GM06990 (cell line): ENCODE results near the gene PTPN7.
"Not testable (repeated sequence)": the region's sequence is repeated elsewhere in the genome, so short reads cannot be mapped to it uniquely, and the experiment has no call there.

Experiments
- DNase-seq: peaks from one replicate; pipeline ENCODE4 v3.0.0-alpha.2; 2011; ENCODE audit not compliant: insufficient read length; ENCODE audit errors: extremely low read depth
- H3K27me3 ChIP-seq: replicated peaks from 2 replicates; pipeline ENCODE4 v1.6.0; 2011; ENCODE audit warnings: low read length; ENCODE audit not compliant: control insufficient read depth, insufficient read depth
- H3K36me3 ChIP-seq: 2 replicates; pipeline ENCODE4 v1.5.1; 2011; ENCODE audit warnings: low read length; ENCODE audit not compliant: control insufficient read depth, insufficient read depth
- H3K4me3 ChIP-seq: replicated peaks from 2 replicates; pipeline ENCODE4 v1.5.1; 2011; ENCODE audit warnings: low read depth, mild to moderate bottlenecking, control low read depth, low read length
- TF ChIP-seq, protein P1 (sequence below): IDR thresholded peaks from 2 replicates; pipeline ENCODE4 v1.5.1; 2011; ENCODE audit warnings: low read length, control low read depth, mild to moderate bottlenecking, inconsistent platforms; ENCODE audit not compliant: insufficient read depth, poor library complexity, severe bottlenecking

The PTPN7 gene

DNA sequence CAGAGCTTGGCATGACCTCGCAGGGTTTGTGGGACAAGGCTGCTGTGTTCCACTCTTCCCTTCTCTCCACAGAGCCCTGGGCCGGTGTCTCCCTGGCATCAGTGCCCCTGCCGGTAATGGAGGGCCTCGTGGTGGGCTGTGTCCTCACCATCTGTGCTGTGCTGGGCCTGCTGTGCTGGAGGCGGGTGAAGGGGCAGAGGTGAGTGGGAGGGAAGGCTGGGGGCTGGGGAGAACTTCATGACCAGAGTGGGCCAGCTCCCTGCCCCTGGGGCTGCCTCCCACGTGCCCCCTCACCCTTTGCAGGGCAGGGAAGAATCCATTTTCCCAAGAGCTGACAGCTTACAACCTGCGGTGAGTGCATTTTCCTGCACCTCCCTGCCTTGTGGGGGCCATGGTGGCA is 21.2 kb upstream of the PTPN7 start:
- Histone ChIP-seq H3K36me3 (no peaks in the 10 kb centered on the region), H3K27me3 (no peaks in the 10 kb centered on the region; the same call in 1 of the 2 replicates), H3K4me3 (no peak overlapping the region)
- TF ChIP-seq, protein P1, sequence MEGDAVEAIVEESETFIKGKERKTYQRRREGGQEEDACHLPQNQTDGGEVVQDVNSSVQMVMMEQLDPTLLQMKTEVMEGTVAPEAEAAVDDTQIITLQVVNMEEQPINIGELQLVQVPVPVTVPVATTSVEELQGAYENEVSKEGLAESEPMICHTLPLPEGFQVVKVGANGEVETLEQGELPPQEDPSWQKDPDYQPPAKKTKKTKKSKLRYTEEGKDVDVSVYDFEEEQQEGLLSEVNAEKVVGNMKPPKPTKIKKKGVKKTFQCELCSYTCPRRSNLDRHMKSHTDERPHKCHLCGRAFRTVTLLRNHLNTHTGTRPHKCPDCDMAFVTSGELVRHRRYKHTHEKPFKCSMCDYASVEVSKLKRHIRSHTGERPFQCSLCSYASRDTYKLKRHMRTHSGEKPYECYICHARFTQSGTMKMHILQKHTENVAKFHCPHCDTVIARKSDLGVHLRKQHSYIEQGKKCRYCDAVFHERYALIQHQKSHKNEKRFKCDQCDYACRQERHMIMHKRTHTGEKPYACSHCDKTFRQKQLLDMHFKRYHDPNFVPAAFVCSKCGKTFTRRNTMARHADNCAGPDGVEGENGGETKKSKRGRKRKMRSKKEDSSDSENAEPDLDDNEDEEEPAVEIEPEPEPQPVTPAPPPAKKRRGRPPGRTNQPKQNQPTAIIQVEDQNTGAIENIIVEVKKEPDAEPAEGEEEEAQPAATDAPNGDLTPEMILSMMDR = no peak
- DNase-seq = no peak

DNA sequence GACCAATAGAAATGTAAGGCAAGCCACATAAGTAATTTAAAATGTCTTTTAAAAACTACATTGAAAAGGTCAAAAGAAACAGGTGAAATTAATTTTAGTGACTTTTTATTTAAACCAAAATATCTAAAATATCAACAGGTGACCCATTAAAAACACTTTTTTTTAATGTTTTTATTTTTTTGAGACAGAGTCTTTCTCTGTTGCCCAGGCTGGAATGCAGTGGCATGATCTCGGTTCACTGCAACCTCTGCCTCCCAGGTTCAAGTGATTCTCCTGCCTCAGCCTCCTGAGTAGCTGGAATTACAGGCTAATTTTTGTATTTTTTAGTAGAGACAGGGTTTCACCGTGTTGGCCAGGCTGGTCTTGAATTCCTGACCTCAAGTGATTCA is 20.3 kb upstream of the PTPN7 start:
- H3K36me3 ChIP-seq, DNase-seq, H3K27me3 ChIP-seq, H3K4me3 ChIP-seq: not testable (repeated sequence)

DNA sequence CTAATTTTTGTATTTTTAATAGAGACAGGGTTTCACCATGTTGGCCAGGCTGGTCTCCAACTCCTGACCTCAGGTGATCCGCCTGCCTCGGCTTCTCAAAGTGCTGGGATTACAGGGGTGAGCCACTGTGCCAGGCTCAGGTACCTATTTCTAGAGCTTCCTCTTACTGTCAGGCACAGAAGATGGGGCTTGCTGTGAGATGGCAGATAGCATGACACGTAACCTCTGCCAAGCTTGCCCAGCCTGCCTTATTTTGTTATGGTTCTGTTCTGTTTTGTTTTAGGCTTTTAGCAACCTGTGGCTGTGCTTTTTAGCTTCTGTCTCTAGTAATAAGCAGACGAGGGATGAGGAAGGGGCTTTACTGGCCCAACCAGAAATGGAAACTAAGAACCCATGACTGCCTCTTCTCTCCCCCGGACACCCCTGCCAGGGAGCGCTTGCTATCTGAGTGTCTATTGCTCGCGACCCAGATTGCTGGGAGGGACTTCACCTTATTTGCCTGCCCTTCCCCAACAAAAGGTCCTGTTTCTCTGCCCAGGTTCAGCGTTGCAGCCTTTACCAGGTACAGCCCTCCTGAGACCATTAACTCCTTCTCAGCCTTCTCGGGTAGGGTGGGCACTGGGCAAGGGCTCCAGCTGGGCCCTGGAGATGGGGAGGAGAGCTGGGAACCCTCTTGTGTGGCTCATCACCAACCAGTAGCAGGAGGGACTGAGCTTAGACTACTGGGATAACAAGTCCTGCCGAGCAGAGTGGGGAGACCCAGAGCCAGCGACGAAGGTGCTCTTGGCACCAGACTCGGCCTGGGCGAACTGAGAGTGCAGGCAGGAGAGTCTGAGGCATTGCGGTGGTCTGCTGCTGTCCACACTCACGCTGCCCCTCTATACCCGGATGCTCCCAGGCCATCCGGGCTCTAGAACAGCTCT is 19.7 kb upstream of the PTPN7 start:
- TF ChIP-seq, protein P1 = no peak
- Histone ChIP-seq H3K4me3 (no peak overlapping the region), H3K36me3 (no peaks in the 10 kb centered on the region), H3K27me3 (no peaks in the 10 kb centered on the region; the same call in 1 of the 2 replicates)
- DNase-seq = no peak

DNA sequence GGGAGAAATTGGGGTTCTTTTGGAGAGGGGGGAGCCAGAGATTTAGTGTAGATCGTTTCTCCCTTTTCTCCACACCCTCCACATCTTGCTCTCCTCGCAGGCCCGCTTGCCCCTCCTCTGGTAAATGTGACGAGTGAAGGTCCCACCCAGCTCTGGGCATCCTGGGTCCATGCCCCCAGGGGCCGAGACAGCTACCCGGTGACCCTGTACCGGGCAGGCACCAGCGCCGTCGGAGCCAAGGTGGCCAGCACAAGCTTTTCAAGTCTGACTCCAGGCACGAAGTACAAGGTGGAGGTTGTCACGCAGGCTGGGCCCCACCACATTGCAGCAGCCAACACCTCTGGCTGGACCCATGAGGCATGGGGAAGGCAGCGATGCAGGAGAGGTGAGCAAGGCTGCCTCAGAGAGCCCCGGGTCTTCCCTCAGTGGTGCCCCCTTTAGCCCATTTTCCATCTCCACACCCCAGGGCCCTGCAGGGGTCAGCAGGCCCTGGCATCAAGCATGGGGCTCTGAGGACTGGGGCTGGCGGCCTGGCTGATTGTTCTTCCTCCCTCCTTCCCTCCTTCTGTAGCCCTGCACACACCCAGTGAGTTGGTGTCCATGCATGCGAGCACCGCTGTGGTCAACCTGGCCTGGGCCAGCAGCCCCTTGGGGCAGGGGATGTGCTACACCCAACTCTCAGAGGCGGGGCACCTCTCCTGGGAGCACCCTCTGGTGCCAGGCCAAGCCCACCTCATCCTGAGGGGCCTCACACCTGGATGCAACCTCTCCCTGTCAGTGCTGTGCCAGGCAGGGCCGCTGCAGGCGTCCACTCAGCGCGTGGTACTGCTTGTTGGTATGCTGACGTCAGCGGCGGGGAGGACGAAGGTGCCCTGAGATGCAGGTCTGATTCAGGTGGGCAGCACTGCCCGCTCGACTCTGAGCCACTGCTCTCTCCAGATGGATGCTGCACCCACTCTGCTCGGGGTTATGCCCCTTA is 16.8 kb upstream of the PTPN7 start:
- no peaks in the 10 kb centered on the region; the same call in 1 of the 2 replicates for H3K27me3 ChIP-seq
- H3K4me3 ChIP-seq = no peak overlapping the region
- no peak for DNase-seq
- TF ChIP-seq, protein P1 = no peak
- H3K36me3 ChIP-seq = no peaks in the 10 kb centered on the region

DNA sequence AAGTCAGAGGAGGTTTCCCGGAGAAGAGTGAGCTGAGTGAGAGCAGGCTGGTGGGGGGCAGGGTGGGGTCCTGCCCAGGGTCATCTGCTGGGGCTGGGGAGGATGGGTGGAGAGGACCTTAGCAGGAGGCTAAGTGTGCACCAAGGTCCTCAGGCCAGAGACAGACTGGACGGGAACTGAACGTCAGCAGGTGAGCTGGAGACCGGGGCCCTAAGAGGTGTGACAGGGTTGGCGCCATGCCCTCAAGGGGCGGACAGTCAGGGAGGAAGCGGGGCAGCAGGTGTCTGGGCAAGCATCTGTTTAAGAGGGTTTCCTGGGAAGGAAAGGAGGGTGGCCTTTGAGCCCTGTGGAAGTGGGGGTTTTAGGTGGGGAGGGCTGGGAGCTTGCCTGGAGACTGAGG is 13.6 kb upstream of the PTPN7 start:
- no peaks in the 10 kb centered on the region for H3K36me3 ChIP-seq
- no peaks in the 10 kb centered on the region for H3K27me3 ChIP-seq
- DNase-seq = no peak
- H3K4me3 ChIP-seq = no peak overlapping the region
- TF ChIP-seq, protein P1 = no peak

DNA sequence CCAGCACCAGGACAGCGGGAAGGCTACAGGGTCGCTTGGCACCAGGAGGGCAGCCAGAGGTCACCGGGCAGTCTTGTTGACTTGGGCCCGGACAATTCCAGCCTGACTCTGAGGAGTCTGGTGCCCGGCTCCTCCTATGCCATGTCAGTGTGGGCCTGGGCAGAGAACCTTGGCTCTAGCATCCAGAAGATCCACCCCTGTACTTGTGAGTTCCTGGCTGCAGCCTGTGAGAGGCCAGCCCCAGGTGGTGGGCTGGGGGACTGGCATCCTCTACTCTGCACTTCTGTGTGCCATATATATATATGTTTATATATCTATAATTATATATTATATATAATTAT is 11.6 kb upstream of the PTPN7 start:
- no peak for DNase-seq
- Histone ChIP-seq H3K4me3 (no peak overlapping the region), H3K27me3 (no peaks in the 10 kb centered on the region), H3K36me3 (no peaks in the 10 kb centered on the region)
- TF ChIP-seq, protein P1 = no peak
